ENCODE measurements around the gene GDI2. TPM values are rescaled to one million over a fixed set of nuclear protein-coding genes. Genes with fewer than 3 reads are reported as not detected.
A peak's percentile ranks its signal among the peaks of the same experiment; 100 is the strongest.

The GDI2 gene
- total RNA-seq, 1 donor from 2014 or later: 289 TPM

DNA sequence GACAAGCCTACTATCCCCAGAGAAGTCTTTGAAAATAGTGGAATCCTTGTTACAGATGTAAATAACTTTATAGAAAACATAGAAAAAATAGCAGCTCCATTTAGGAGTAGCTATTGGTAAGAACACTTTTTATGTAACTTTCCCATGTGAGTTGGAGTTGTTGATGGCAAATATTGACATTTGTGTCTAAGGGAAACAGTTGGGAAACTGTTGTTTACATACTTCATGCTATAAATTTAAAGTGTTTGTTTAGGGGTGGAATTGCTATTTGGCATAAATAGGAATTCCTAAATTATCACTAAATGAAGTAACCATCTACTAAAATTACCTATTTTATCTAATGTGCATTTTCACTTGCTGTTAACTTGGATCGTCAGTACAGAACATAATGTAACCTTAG lies 50.7 kb downstream of the GDI2 start:
- H3K4me1 Mint-ChIP-seq: no peaks in the 10 kb centered on the region
- CTCF ChIA-PET: no interaction called here
- H3K27ac Mint-ChIP-seq: no peak overlapping the region
- POLR2A ChIA-PET: interaction anchor here (0.6 to 0.7 kb wide), 2 partner anchors 49 to 1680 kb away, joined by 3 to 5 read pairs; no protein-coding TSS in a partner anchor
- H3K36me3 Mint-ChIP-seq (ENCODE audit: low read depth): peaks cover 86% of the 10 kb centered on the region
- no peak overlapping the region for H3K4me3 Mint-ChIP-seq
- TF ChIP-seq, protein P1, sequence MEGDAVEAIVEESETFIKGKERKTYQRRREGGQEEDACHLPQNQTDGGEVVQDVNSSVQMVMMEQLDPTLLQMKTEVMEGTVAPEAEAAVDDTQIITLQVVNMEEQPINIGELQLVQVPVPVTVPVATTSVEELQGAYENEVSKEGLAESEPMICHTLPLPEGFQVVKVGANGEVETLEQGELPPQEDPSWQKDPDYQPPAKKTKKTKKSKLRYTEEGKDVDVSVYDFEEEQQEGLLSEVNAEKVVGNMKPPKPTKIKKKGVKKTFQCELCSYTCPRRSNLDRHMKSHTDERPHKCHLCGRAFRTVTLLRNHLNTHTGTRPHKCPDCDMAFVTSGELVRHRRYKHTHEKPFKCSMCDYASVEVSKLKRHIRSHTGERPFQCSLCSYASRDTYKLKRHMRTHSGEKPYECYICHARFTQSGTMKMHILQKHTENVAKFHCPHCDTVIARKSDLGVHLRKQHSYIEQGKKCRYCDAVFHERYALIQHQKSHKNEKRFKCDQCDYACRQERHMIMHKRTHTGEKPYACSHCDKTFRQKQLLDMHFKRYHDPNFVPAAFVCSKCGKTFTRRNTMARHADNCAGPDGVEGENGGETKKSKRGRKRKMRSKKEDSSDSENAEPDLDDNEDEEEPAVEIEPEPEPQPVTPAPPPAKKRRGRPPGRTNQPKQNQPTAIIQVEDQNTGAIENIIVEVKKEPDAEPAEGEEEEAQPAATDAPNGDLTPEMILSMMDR (IDR thresholded peaks at IDR 0.05): no peak
- intact Hi-C loops (cut with micrococcal nuclease): no loop called here
- no peak for ATAC-seq (ENCODE audit: low read depth)
- no peaks in the 10 kb centered on the region for H3K9me3 Mint-ChIP-seq
- no peak for DNase-seq
- no peaks in the 10 kb centered on the region for H3K27me3 Mint-ChIP-seq

DNA sequence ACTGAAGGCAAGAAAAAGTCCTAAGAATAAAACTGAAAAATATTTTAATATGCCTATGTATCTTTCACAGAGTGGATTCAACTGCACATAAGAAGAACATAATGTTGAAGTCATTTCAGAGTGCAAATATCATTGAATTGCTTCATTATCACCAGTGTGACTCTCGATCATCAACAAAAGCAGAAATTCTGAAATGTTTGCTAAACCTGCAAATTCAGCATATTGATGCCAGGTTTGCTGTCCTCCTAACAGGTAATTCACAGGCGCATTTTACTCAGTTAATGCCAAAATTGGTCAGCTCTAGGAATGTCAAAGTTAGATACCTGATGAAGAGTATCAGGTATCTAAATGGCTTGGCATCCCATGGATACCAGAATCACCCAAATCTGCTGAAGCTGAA lies 52.0 kb downstream of the GDI2 start:
- Mint-ChIP-seq H3K4me1 (no peaks in the 10 kb centered on the region), H3K9me3 (no peaks in the 10 kb centered on the region), H3K36me3 (ENCODE audit: low read depth) (peaks cover 85% of the 10 kb centered on the region), H3K4me3 (no peak overlapping the region), H3K27ac (no peak overlapping the region), H3K27me3 (no peaks in the 10 kb centered on the region)
- intact Hi-C loops (cut with micrococcal nuclease): no loop called here
- TF ChIP-seq, protein P1 (IDR thresholded peaks at IDR 0.05): no peak
- ChIA-PET POLR2A (no interaction called here), CTCF (no interaction called here)
- DNase-seq: no peak
- no peak for ATAC-seq (ENCODE audit: low read depth)

DNA sequence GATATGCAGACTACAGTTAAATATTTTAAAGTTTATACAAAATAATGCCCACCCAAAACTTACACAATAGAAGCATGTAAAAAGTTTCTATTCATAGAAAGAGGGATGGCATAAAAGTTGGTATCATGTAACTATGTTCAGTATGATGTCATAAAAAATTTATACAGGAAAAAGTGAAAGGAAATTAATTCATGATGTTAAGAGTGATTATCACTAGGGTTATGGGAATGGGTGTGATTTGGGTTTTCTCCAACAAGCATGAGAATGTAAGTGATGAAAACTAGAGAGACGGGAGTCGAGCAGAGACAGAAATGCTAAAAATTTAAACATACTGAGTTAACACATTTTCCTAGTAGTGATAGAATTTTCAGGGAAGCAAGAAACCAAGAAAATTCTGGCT lies 52.7 kb downstream of the GDI2 start:
- peaks cover 81% of the 10 kb centered on the region for H3K36me3 Mint-ChIP-seq (ENCODE audit: low read depth)
- TF ChIP-seq, protein P1 (IDR thresholded peaks at IDR 0.05): no peak
- no peak overlapping the region for H3K27ac Mint-ChIP-seq

DNA sequence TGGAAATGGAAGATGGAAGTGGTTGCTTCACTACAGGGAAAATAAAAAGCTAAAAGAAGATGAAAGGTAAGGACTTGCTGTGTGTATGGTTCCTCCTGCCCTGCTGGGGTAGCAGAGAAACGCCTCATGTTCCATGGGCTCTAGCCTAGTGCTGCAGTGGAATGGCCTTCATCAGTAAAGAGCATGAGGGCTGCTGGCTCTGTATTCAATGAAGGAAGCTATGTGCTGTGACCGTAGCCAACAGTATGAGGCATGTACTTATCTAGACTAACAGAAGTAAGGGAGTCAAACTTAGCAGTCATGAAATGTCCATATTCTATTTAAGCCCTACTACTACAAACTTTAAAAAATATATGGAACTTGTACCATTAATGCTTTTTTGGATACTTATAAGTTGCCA lies 54.3 kb downstream of the GDI2 start:
- no peaks in the 10 kb centered on the region for H3K9me3 Mint-ChIP-seq
- no peaks in the 10 kb centered on the region for H3K27me3 Mint-ChIP-seq
- TF ChIP-seq, protein P1 (IDR thresholded peaks at IDR 0.05): no peak
- POLR2A ChIA-PET: no interaction called here
- intact Hi-C loops (cut with micrococcal nuclease): no loop called here
- peak overlapping the region; percentile 56 for H3K27ac Mint-ChIP-seq
- CTCF ChIA-PET: no interaction called here
- DNase-seq: no peak
- no peaks in the 10 kb centered on the region for H3K4me1 Mint-ChIP-seq
- no peak overlapping the region for H3K4me3 Mint-ChIP-seq
- no peak for ATAC-seq (ENCODE audit: low read depth)
- peaks cover 68% of the 10 kb centered on the region for H3K36me3 Mint-ChIP-seq (ENCODE audit: low read depth)

More for the DNA sequence above, 52.7 kb downstream of the GDI2 start:
- intact Hi-C loops (cut with micrococcal nuclease): no loop called here
- ATAC-seq (ENCODE audit: low read depth): no peak
- no peak for DNase-seq
- no peaks in the 10 kb centered on the region for H3K4me1 Mint-ChIP-seq
- H3K4me3 Mint-ChIP-seq: no peak overlapping the region
- H3K27me3 Mint-ChIP-seq: no peaks in the 10 kb centered on the region
- ChIA-PET CTCF (no interaction called here), POLR2A (no interaction called here)
- H3K9me3 Mint-ChIP-seq: no peaks in the 10 kb centered on the region

DNA sequence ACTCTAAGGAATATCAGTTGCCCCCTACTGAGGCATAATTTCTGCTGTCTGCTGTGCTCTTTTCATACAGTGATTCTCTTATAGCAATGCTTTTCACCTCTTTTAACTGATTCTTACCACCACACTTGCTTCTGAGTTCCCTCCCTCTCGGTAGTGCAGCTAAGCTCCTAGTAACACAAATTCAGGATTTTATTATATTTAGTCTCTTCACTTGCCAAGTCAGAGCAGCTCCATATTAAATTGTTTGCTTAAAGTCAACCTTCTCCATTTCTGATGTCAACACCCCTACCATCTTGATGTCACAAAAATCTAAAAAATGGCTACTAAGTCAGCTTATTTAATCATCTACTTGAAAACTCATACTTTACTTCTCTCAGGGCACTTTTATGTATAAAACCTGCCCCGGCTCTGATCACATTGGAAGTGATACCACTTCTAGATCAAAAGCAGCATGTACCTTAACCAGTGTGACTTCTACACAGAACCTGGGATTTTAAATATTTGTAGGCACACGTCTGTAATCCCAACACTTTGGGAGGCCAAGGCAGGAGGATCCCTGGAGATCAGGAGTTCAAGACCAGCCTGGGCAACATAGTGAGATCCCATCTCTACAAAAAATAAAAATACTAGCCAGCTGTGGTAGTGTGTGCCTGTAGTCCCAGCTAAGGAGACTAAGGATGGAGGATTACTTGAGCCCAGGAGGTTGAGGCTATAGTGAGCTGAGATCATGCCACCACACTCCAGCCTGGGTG lies 55.3 kb downstream of the GDI2 start:
- Mint-ChIP-seq H3K27me3 (no peaks in the 10 kb centered on the region), H3K4me1 (no peaks in the 10 kb centered on the region), H3K4me3 (no peak overlapping the region), H3K27ac (peak overlapping the region; percentile 56), H3K9me3 (no peaks in the 10 kb centered on the region), H3K36me3 (ENCODE audit: low read depth) (peaks cover 72% of the 10 kb centered on the region)
- ATAC-seq (ENCODE audit: low read depth) (no peak), DNase-seq (no peak)
- intact Hi-C loops (cut with micrococcal nuclease): no loop called here
- CTCF ChIA-PET: no interaction called here
- POLR2A ChIA-PET: no interaction called here
- TF ChIP-seq, protein P1 (IDR thresholded peaks at IDR 0.05): no peak
